HG02938 (cell line): Measurements from ENCODE around the gene TENT4A.

Experiments used
- ATAC-seq: cut with Tn5 transposase; IDR thresholded peaks from one replicate; pipeline ENCODE4 v1.9.1; 2021; ENCODE audit warnings: mild to moderate bottlenecking, moderate library complexity; ENCODE audit not compliant: unreplicated experiment

The TENT4A gene

DNA sequence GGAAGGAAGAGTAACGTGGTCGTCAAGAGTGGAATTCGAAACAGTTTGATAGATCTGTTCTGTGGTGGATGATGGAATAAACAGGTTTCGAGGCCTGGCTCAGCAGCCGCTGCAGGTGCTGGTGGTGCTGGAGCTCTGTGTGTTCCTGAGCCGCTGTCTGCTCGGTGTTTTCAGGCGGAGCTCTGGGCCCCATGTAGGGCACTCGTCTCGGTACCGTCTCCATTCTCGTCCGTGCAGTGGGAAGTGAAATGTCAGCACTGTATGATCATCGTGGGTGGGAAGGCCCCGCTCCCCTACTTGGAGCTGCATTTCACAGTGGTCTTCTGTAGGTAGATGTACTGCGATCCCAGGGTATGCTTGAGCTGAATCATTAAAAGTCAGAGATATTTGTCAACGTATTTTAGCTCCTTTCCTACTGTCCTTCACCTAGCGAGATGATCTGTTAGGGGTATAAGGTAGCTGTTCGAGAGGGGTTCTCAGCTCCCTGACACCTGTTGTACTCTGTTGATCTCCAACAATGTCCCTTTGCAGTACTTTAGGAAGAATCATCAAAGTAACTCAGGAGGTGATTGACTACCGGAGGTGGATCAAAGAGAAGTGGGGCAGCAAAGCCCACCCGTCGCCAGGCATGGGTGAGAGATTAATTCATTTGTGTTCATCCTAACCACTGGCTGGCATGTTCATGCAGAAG is 35.9 kb downstream of the TENT4A start:
- ATAC-seq = no peak

DNA sequence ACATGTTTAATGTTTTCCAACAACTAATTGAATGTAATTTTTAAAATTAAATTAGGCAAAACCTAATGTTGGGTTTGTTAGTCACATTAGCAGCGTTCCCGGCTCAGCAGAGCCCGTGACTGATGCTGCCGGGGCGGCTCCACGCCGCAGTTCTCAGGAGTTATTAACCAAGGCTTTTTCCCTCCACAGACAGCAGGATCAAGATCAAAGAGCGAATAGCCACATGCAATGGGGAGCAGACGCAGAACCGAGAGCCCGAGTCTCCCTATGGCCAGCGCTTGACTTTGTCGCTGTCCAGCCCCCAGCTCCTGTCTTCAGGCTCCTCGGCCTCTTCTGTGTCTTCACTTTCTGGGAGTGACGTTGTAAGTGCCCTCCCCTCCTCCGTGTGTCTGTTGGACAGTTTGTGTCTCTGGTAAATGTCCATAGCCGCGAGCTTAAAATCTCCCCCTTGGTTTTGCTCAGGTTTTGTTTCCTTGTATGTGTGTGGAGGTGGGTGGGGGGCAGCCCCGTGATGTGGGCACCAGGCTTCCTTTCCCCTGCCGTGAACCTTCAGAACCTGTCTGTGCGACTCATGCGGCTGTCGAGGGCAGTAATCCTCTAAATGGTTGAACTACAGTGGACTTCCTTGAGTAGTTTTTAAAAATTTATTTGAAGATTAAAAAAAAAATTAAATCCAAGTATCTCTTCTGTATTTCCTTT is 37.1 kb downstream of the TENT4A start:
- no peak for ATAC-seq

DNA sequence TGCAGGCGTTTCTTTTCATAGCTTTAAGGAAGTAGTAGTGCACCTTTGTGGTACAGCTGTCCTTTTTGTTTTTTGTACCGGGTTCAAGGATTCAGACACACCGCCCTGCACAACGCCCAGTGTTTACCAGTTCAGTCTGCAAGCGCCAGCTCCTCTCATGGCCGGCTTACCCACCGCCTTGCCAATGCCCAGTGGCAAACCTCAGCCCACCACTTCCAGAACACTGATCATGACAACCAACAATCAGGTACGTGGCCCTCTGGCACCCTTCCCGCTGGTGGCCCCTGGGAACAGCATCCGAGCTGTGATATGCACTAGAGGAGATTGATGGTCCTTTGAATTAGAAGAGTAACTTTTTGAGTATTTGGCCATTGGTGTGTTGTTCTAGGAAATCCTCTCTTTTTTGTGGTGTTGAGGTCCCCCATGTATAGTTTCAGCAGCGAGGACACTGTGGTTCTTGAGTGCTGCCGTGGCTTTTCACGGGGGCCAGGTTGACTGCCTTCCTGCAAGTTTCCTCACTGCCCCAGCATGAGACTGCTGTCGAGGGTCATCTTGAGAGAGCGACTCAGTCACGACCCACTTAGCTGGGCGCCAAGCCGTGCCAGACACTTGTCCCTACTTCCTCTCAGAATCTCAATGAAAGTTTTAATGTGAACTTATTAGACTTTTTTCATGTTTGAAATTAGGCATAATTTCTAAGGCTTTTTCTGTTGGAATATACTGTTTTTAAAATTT is 37.9 kb downstream of the TENT4A start:
- ATAC-seq = no peak

DNA sequence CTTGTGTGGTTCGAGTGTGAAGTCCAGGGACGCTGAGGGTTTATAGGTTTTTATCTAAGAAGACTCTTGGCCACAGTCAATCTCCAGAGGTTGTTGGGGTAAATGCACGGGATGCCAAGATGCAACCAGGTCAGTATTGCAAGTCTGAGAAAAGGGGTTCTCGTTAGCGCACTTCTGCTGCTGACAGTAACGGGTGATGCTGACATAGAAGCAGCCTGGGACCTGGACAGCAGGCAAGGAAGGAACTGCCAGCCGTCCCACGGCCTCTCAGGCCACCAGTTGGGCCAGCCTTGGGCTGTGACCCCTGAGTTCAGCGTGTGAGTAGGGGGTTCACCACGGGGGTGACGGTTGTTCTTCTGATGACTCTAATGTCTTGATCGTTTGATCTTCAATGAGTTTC is 39.0 kb downstream of the TENT4A start:
- ATAC-seq = no peak

DNA sequence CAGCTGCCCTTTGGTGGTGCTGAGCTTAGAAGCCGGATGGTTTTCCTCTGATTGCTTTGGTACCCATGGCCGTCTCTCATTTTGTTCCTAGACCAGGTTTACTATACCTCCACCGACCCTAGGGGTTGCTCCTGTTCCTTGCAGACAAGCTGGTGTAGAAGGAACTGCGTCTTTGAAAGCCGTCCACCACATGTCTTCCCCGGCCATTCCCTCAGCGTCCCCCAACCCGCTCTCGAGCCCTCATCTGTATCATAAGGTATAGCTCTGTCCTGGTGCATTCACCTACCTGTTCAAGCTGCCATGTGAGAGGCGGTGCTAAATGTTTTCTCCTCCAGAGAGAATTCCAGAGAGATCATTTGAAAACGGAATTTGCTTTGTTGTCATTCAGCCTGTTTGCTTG is 39.5 kb downstream of the TENT4A start:
- ATAC-seq = no peak

DNA sequence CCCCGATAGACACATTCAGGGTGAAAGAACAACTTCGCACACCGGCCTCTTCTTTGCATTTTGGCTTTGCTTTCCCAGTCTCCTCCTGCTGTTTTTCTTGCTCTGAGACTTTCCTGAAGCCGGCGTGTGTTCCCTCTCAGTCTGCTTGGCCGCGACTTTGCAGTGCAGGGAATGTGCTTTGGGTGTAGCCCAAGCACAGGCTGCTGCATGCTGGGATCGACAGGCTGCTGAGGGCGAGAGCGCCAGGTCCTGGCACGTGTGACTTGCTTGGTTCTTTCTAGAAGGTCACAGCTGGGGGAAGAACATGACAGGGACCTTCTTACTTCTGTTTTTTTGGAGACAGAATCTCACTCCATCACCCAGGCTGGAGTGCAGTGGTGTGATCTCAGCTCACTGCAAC is 40.6 kb downstream of the TENT4A start:
- ATAC-seq = no peak

DNA sequence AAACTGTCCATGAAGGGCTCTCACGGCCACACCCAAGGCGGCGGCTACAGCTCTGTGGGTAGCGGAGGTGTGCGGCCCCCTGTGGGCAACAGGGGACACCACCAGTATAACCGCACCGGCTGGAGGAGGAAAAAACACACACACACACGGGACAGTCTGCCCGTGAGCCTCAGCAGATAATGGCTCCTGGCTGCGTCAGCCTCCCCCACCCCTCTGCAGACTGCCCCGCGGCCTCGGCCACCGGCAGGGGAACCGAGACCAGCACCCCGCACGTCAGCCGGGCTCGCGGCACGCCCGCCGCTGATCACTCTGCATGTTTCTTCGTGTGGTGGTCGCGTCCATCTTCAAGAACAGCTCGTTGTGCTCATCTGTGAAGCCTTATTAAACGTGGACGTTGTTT is 41.5 kb downstream of the TENT4A start:
- no peak for ATAC-seq

DNA sequence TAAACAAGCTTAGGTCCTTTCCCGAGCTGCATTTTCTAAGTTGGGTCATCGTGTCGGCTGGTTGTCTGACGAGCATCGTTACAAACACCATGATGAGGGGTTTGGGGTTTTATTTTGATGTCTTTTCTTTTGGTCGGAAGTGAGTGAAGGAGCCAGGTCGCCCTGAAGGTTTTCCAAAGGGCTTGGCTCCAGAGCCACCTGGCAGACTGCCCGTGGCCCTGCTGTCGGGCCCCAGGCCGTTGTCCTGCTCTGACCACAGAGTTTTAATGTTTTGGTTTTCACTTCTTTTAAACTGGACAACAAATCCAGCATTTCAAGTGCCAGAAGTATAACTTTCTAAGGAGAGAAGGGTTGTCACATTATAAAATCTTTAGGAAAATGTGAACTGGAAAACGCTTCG is 42.3 kb downstream of the TENT4A start:
- no peak for ATAC-seq

DNA sequence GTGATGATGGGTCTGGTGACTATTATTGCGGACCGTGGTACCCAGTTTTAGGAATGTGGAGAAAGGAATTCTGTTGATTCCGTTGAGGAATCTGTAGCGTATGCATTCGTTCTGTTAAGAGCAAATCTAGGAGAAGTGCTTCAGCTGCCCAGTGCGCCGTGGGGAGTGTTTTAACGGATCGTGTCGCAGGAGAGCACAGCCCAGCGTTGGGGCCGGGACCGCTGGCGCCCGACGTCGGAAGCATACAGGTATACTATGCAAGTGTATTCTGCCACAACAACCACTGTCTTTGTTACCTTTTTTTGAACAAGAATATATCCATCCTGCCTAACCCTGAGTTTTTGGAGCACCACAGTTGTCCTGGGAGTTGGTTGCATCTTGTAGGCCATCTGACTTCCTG is 42.7 kb downstream of the TENT4A start:
- ATAC-seq = no peak

DNA sequence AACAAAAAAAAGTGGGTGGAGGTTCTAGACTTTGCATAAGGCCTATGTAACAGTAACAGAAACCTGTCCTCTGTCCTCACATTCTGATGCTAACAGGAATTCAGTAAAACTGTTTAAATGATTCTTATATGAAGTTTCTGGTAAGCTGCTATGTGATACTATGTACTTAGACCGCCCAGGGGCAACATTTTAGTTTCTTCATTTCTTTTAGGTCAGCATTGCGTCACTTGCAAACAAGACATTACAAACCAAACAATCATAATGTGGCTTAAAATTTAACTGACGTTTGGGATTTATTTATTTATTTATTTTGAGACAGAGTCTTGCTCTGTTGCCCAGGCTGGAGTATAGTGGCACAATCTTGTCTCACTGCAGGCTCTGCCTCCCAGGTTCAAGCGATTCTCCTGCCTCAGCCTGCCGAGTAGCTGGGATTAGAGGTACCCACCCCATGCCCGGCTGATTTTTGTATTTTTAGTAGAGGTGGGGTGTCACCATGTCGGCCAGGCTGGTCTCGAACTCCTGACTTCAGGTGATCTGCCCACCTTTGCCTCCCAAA is 44.3 kb downstream of the TENT4A start:
- ATAC-seq = no peak

DNA sequence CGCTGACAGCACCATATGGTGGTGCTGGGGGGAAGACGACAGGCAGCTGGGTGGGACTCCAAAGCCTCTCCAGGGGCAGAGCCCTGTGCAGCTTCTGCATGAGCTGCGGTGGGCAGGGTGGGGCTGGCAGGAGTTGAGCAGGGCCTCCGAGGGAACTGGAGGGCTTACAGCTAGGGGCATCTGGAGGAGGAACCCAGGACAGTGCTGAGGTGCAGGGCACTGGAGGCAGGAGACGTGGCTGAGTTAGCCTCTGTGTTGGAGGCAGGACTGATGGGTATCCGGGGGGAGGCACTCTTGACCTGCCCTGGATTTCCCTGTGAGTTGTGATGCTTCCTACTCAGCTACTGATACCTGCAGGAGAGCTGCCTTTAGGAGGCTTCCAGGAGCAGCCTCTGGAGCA is 45.0 kb downstream of the TENT4A start:
- ATAC-seq = no peak

DNA sequence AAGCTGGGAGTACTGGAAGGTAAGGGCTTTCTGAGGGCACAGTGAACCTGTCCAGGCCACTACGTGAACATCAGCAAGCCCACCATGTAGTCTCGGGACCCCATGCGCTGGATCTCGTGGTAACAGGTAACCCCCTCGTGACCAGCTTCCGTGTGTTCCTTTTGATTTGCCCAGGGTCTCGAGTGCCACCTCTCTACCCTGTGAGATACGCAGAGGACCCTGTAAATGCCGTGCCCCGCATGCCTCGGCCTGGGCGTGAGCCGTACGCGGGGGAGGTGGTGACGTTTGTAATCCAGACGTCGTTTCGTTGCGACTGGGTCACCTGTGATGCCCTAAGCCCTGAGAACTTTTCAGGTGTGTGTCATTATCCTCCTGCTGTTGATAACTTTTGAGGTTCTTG is 45.5 kb downstream of the TENT4A start:
- ATAC-seq = no peak

DNA sequence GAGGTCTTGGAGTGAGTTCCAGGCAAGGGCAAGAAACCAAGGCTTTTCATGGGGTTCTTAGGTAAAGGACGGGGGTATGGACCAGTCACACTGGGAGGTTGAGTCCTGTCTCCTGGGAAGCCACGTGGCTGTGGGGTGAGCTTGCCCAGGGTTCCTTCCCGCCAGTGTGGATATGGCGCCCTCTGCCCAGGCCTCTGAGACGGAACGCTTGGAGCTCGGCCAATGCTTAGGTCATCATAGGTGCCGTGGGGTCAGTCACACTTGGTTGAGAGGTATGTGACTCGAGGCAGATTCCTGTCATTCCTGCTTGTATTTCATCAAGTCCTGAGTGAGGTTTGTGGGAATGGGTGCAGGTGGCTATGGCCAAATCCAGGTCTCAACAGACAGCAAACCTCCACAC is 46.2 kb downstream of the TENT4A start:
- no peak for ATAC-seq

DNA sequence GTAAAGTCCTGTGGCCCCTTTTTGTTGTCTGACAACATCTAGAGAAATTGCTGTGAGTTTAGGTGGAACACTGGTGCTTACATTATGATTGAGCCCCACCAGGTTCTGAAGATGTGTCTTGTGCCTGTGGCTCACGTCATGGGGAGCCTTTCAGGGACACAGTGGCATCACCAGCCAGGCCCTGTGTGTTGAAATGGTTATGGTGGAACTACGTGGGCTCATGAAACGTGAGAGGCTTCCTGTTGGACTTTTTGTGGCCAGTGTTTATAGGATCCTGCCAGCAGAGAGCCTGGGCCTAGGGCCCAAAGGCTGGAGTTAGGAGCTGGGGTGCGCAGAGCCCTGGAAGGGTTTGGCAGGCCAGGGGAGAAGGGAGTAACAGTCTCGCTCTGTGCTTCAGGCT is 46.8 kb downstream of the TENT4A start:
- ATAC-seq = no peak

DNA sequence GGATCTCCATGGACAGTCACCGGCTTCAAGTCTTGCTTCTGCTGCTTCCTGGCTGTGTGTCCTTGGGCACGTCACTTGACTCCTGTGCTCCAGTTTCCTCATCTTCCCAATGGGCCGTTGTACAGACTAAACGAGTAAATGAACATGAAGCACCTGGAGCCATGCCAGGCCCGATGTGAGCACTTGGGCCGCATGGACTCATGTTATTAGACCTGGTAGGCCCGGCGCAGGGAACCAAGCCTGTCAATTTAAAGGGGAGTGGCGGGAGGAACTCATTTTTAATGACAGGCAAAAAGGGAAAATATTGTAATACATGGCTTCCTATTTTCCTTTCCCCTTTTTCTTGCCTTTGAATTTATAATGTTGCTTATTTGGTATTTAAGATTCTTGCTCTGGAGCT is 47.5 kb downstream of the TENT4A start:
- no peak for ATAC-seq

DNA sequence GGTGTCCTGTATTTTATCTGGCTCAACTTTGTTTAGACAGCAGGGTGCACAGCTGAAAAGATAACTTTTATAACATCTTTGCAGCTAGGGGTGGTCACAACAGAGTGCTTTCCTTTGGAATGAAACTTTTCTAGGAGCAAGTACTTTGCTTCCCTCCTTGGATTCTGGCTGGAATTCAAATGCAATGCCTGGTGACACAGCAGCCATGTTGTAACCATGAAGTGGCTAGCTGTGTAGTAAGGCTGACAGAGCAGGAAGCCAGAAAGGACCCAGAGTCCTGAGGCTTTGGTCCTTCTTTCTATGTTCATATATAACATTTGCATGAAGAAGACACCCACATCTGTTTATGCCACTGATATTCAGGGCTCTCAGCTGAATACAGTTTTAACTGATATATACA is 48.1 kb downstream of the TENT4A start:
- no peak for ATAC-seq

DNA sequence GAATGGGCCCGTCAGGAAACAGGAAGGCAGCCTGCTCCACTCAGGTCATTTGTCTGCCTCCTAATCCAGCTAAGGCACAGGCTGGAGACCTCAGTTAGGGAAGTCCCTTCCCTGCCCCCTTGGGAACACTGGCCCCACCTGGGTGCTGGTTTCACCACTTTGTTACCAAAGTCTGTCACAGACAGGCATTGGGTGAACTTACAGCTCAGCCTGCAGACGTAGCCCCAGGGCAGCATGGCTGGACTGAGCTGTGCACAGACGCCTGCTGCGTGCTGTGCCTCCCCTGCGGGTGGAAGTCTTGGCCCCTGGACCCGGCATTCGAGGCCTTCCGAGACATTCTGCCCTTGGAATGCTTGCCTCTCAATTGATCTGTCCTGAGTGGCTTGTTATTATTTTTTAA is 48.9 kb downstream of the TENT4A start:
- no peak for ATAC-seq

DNA sequence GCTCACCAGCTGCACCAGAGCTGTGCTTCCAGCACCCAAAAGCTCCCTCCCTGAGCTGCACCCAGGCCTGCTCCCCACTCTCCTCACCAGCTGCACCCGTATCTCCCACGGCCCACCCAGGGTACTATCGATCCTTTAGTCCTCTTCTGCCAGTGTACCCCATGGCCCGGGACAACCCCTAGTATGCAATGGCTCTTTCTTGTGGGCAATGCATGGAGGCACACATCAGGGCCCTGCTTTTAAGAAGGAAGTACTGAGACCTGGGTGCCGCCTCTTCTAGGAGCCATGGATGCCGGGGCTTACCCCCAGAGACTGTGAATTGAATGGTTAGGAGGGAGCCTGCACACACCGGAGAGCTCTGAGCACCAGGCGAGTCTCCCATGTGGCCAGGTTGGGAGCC is 49.5 kb downstream of the TENT4A start:
- ATAC-seq = no peak

DNA sequence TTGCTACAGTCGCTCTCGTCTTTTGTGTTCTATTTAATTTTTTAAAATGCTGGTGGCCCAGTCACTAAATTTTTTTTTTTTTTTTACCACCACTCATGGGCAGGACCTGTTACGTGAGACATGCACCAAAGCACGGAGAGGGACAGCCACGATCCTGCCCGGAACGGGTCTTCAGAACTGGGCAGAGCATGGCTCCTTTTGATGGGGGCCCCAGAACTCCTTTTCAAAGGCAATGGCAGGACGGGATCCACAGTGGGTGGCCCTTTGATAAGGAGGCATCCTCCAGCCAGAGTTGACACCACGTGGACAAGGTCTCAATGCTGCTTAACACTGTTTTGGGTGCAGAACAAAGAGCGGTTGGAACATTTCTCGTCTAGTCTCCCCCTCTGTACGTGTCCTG is 50.0 kb downstream of the TENT4A start:
- ATAC-seq = no peak

DNA sequence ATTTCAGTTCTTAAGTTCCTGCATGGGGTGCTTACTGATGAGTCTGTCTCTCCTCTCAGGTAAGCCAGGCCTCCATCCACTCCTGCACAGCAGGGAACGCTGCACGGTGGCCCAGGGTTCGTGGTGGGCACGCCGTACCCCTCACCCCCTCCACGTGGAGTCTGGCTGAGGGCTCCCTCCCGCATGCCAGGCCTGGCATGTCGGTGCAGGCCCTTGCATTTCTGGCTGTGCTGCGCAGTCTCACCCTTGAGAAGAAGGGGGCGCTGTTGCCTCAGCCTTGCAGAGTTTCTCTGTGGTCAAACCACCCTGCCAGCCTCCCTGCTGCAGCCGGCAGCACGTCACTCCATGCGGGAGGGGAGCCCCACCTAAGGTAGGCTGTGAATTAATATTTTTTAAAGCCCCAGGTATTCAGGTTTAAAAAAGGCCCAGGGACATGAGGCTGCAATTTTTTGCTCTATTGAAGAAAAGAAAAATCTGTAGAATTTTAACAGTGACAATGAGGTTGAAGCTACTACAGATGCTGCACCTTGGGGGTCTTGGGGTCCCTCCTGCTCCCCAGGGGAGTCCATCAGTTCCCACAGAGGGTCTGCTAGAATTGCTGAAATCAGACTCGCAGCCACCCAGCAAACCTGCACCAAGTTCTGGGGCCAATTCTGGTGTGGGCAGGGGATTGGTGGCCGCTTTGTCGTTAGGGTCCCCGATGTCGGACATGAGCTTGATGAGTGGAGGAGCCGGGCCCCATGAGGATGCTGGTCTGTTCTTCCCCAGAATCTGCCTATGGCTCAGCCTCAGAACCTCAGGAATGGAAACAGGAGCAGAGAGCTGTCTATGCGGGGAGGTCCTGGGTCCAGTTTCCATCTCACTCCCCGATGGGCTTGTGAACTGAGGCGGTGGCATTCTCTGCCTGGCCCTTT is 52.6 kb downstream of the TENT4A start:
- peak; percentile 84 for ATAC-seq

DNA sequence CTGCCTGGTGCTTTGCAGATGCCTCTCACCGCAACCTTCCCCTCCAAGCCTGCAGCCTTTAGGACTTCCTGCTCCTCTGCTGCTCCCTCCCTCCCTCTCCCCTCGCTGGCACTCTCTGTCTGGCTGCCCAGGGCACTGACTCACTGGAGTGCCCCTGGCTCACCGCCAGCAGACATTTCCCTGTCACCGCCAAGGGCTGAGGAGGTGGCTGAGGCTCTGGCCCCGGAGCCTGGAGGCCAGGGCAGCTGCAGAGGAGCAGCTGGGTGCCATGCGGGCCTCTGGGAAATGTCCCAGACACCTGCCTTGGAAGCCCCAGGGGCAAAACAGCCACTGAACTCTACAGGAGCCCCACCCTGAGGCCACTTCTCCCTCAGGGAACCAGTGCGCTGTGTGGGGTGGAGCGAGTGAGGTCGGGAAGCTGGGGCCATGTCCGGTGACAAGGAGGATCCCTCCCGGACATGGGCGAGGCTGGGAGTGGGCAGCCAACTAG is 53.4 kb downstream of the TENT4A start:
- no peak for ATAC-seq
